Brain microvascular endothelial cell (primary cell): ENCODE results near the gene KRT7.
A peak's percentile ranks its signal among the peaks of the same experiment; 100 is the strongest.

Experiments
- DNase-seq: peaks from one replicate; pipeline ENCODE4 v3.0.0-alpha.2; 2020
- H3K27ac ChIP-seq: fragments of 250-450 bp; sonication (Bioruptor Pico); 2 replicates; pipeline ENCODE4 v1.5.1; 2020; ENCODE audit warnings: mild to moderate bottlenecking, moderate library complexity
- H3K27me3 ChIP-seq: fragments of 250-450 bp; sonication (Bioruptor Pico); replicated peaks from 2 replicates; pipeline ENCODE4 v1.5.1; 2020; ENCODE audit warnings: mild to moderate bottlenecking
- H3K36me3 ChIP-seq: fragments of 250-450 bp; sonication (Bioruptor Pico); replicated peaks from 2 replicates; pipeline ENCODE4 v1.5.1; 2020; ENCODE audit warnings: mild to moderate bottlenecking
- H3K4me3 ChIP-seq: 2 replicates; pipeline ENCODE4 v1.5.1; 2011; ENCODE audit warnings: low read depth, mild to moderate bottlenecking, control low read depth, low read length, moderate library complexity
- in situ Hi-C: cut with HindIII; loops from 2 replicates; pipeline ENCODE4 v1.10.0; 2017; ENCODE audit warnings: low sequenced_read_pairs, low pct_ligation_motif_present
- TF ChIP-seq, protein P1 (sequence below): IDR thresholded peaks from 2 replicates; pipeline ENCODE4 v1.5.1; 2011; ENCODE audit warnings: low read depth, mild to moderate bottlenecking, moderate library complexity, low read length, control low read depth, inconsistent platforms; ENCODE audit errors: missing control alignments

Gene KRT7

DNA sequence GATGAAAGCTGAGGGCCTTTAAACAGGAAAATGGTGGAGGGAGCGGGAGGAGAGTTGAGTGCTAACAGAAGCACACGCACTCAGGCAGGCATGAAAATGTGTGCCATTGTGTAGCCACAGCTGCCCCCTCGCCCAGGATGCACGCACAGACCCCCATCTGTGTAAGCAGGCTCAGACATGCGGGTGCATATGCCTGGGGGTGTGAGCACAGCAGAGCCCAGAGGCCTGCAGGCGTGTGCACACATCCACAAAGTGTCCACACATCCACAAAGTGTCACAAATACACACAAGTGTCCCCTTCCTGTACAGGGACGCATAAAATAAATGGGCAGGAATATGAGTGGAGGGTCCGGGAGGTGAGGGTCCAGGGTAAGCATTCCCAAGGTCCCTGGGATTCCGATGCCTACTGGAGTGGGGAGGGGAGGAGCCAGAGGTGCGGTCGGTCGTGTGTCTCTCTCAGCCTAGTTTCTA lies 805 bp upstream of the KRT7 start:
- in situ Hi-C loops, result no loop called here
- Histone ChIP-seq H3K36me3 (peaks cover 6% of the 10 kb centered on the region), H3K4me3 (peak overlapping the region; percentile 48), H3K27me3 (no peaks in the 10 kb centered on the region), H3K27ac (peak overlapping the region; percentile 96)
- TF ChIP-seq, protein P1, sequence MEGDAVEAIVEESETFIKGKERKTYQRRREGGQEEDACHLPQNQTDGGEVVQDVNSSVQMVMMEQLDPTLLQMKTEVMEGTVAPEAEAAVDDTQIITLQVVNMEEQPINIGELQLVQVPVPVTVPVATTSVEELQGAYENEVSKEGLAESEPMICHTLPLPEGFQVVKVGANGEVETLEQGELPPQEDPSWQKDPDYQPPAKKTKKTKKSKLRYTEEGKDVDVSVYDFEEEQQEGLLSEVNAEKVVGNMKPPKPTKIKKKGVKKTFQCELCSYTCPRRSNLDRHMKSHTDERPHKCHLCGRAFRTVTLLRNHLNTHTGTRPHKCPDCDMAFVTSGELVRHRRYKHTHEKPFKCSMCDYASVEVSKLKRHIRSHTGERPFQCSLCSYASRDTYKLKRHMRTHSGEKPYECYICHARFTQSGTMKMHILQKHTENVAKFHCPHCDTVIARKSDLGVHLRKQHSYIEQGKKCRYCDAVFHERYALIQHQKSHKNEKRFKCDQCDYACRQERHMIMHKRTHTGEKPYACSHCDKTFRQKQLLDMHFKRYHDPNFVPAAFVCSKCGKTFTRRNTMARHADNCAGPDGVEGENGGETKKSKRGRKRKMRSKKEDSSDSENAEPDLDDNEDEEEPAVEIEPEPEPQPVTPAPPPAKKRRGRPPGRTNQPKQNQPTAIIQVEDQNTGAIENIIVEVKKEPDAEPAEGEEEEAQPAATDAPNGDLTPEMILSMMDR, result no peak
- no peak for DNase-seq

DNA sequence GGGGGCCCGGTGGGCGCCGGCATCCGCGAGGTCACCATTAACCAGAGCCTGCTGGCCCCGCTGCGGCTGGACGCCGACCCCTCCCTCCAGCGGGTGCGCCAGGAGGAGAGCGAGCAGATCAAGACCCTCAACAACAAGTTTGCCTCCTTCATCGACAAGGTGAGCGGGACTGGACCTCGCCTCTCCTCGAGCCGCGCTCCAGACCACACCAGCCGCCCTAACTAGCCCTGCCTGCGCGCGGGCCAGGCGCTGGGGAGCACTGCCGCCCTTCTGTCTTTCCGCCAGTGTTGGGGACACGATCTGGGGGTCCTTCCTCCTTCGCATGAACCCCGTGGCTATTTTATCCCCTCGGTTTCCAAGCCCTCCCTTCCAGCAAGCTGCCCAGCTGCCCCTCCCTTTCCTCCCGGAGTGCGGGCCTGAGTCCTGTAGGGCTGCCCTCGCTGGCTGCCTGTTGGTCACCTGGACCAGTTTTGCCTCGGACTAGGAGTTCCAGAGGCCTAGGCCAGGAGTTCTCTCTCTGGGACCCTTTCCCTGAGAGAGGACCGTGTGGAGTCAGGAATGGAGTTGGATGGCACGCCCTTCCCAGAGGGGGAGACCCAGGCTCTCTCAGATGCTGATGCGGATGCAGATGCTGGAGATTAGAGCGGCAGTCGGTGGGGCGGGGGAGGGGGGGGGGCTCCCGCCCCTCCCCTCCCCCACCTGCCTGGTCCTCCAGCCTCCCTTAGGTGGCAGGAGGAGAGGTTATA lies 592 bp downstream of the KRT7 start:
- Histone ChIP-seq H3K27me3 (no peaks in the 10 kb centered on the region), H3K36me3 (peaks cover 6% of the 10 kb centered on the region), H3K4me3 (peak overlapping the region; percentile 48), H3K27ac (peak overlapping the region; percentile 96)
- in situ Hi-C loops, result no loop called here
- DNase-seq, result no peak
- TF ChIP-seq, protein P1, result no peak

DNA sequence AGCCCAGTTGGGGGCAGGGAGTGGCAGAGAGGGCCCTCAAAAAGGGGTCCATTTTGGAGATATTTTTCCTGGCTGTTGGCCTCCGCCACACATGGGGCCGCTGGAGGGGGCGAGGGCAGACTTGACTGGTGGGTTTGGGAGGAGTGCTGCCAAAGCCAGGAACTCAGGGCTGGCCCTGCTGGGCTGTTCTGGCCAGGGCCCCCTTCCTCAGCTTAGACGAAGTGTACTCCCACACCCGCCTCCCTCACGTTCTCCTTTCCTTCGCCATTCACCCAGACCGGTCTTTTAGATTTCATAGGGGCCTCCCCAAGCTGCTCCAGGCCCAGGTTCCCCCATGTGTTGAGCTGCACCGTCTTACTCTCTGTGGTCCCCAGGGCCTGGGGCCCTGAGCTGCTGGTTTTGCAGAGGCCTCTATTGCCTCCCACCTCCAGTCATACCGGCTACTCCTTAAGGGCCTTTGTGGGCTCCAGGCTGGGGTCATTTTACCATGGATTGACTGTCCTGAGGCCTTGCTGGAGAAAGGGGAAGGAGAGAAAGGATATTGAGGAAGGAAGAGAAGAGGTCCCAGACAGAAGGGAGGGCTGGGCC lies 1.3 kb downstream of the KRT7 start:
- H3K4me3 ChIP-seq, result no peak overlapping the region

DNA sequence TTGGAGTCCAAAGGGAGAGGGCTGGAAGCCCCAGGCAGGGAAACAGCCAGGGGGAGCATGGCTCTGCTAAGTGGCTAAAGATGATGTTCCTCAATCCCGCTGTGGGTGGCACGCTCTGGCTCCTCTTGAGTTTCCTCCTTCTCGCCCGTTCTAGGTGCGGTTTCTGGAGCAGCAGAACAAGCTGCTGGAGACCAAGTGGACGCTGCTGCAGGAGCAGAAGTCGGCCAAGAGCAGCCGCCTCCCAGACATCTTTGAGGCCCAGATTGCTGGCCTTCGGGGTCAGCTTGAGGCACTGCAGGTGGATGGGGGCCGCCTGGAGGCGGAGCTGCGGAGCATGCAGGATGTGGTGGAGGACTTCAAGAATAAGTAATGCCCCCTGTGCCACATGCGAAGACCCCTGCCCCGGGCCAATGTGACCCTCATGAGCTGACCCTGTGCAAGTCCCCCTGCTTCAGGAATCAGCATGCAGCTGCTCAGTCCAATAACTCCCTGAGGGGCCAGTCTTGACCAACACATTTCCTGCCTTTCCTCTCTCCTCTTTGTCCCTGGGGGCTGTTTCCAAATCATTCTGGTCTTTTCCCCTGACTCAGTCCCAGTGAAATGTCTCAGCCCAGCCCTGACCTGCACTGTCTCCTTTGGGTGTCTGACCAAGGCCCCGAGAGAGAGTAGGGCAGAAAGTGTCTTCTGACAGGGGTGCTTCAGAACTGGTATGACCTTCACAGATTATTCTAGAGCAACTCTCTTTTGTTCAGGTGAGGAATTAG lies 2.1 kb downstream of the KRT7 start:
- Histone ChIP-seq H3K27me3 (no peaks in the 10 kb centered on the region), H3K4me3 (no peak overlapping the region), H3K36me3 (peaks cover 6% of the 10 kb centered on the region), H3K27ac (no peak overlapping the region)
- DNase-seq, result no peak
- in situ Hi-C loops, result no loop called here
- TF ChIP-seq, protein P1, result no peak

More for the DNA sequence above, 1.3 kb downstream of the KRT7 start:
- in situ Hi-C loops, result no loop called here
- DNase-seq, result no peak
- Histone ChIP-seq H3K27ac (no peak overlapping the region), H3K36me3 (peaks cover 6% of the 10 kb centered on the region), H3K27me3 (no peaks in the 10 kb centered on the region)
- TF ChIP-seq, protein P1, result no peak

DNA sequence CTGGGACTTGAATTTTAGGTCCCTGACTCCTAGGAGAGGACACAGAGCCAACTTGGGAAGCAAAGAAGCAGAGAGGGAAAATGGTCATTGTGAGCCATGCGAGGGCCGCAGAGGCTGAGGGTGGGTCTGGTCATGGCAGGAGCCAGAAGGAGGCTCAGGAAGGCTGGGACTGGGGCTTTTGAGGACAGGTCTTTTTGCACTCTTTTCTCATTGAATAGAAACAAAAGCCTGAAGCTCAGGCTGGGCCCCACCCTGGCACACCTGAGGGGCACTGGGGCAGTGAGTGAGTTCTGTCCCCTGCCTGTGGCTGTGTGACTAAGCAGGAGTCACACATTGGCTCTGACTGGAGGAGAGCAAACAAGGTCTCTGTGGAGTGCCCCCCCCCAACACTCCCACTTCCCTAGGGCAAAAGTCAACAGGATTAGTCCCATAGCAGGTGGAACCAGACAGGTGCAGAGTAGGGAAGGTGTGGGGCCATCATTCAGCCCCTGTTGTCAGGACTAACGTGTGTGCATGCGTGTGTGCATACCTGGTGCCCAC lies 2.8 kb downstream of the KRT7 start:
- TF ChIP-seq, protein P1, result no peak
- Histone ChIP-seq H3K27ac (no peak overlapping the region), H3K27me3 (no peaks in the 10 kb centered on the region)

More for the DNA sequence above, 2.8 kb downstream of the KRT7 start:
- Histone ChIP-seq H3K4me3 (no peak overlapping the region), H3K36me3 (peaks cover 6% of the 10 kb centered on the region)
- no peak for DNase-seq
- in situ Hi-C loops, result no loop called here
